ENCODE measurements around the gene GTF2A2. TPM values are rescaled to one million over a fixed set of nuclear protein-coding genes. Genes with fewer than 3 reads are reported as not detected.
A peak's percentile ranks its signal among the peaks of the same experiment; 100 is the strongest.
"Not testable (repeated sequence)": the region's sequence is repeated elsewhere in the genome, so short reads cannot be mapped to it uniquely, and the experiment has no call there.

GTF2A2 gene
- total and polyA plus RNA-seq, 10 of the 15 experiments (the other 5 are each of a cell fraction or from before 2014, with no cell fraction given): 89.2 to 565 (median 137) TPM

- no peak for TF ChIP-seq HCFC1 (IDR thresholded peaks at IDR 0.05; ENCODE audit: low read length)
- TF ChIP-seq SRF (IDR thresholded peaks at IDR 0.05; ENCODE audit: low read depth in 2 of 2, low read length in 2 of 2): no peak
- no peak for TF ChIP-seq TCF3 (IDR thresholded peaks at IDR 0.05; ENCODE audit: borderline replicate concordance, insufficient read depth, low read depth, low read length)
- TF ChIP-seq RAD51 (IDR thresholded peaks at IDR 0.05): no peak
- no peak for TF ChIP-seq CHD4 (IDR thresholded peaks at IDR 0.05)
- TF ChIP-seq EED (IDR thresholded peaks at IDR 0.05; ENCODE audit: low read depth): no peak
Measured at GRCh38 chr15:59644756-59645155, 12.6 kb downstream of the GTF2A2 start (continued).

GRCh38 chr15:59642351-59642750, 15.0 kb downstream of the GTF2A2 start:
- Histone ChIP-seq H3K4me3 (no peak overlapping the region), H3K27ac (ENCODE audit: control insufficient read depth, insufficient read depth) (no peak overlapping the region), H3K4me1 (ENCODE audit: control insufficient read depth, insufficient read depth, low read length) (no peaks in the 10 kb centered on the region), H3K79me2 (ENCODE audit: control insufficient read depth, insufficient read depth, low read length) (no peaks in the 10 kb centered on the region), H3K36me3 (ENCODE audit: control insufficient read depth in 2 of 2, insufficient read depth in 2 of 2, low read length in 1 of 2) (peaks cover 1 to 26% of the 10 kb centered on the region in 2 experiments), H4K20me1 (ENCODE audit: control insufficient read depth, insufficient read depth) (no peaks in the 10 kb centered on the region), H3K9me3 (replicated peaks; ENCODE audit: control insufficient read depth, insufficient read depth, low read length) (no peaks in the 10 kb centered on the region), H3K4me2 (ENCODE audit: control insufficient read depth, insufficient read depth) (no peak overlapping the region), H3K27me3 (replicated peaks in 1 of 2; ENCODE audit: control insufficient read depth in 2 of 2, insufficient read depth in 2 of 2, low read length in 1 of 2) (no peaks in the 10 kb centered on the region), H3K9ac (ENCODE audit: control insufficient read depth, insufficient read depth, low read length) (no peak overlapping the region), H2AFZ (ENCODE audit: control insufficient read depth, low read depth, low read length) (no peak overlapping the region)
- SMC1A ChIA-PET (ENCODE audit: uncharacterized antibody, unreplicated experiment): interaction anchor here (0.7 to 1.8 kb wide), 2 partner anchors 109 to 113 kb away, joined by 4 to 10 read pairs; no protein-coding TSS in a partner anchor
- BruUV-seq (replicated peaks): no TSS peak
- TF ChIP-seq DPF2 (IDR thresholded peaks at IDR 0.05) (no peak), JUNB (IDR thresholded peaks at IDR 0.05) (no peak), NFXL1 (IDR thresholded peaks at IDR 0.05; ENCODE audit: borderline replicate concordance) (no peak)
- DNase-seq (ENCODE audit: low read depth, low spot score) (no peak), FAIRE-seq (no peak), ATAC-seq (no peak)
- in situ Hi-C loops (cut with MboI) (no loop called here), intact Hi-C loops (cut with micrococcal nuclease; ENCODE audit: unreplicated experiment) (no loop called here)
- CTCF ChIA-PET: interaction anchor here (0.8 to 10.5 kb wide), 6 partner anchors 10 to 127 kb away, joined by 3 to 71 read pairs (median 4); partner anchors contain the start of gene GTF2A2
- 100% methylated on average over 2 of the region's 2 CpGs for WGBS (ENCODE audit: insufficient coverage, insufficient replicate concordance, low lambda C conversion rate, missing lambda C conversion rate)
- RAD21 ChIA-PET (ENCODE audit: unreplicated experiment): interaction anchor here (0.9 kb wide), 1 partner anchor 109 kb away, joined by 3 read pairs; no protein-coding TSS in a partner anchor
- POLR2A ChIA-PET: no interaction called here

GRCh38 chr15:59637507-59637906, 19.8 kb downstream of the GTF2A2 start:
- H3K4me3 ChIP-seq; intact Hi-C loops (cut with micrococcal nuclease; ENCODE audit: unreplicated experiment); DNase-seq (ENCODE audit: low read depth, low spot score); H3K27ac ChIP-seq (ENCODE audit: control insufficient read depth, insufficient read depth); POLR2A ChIA-PET; H3K36me3 ChIP-seq (ENCODE audit: control insufficient read depth in 2 of 2, insufficient read depth in 2 of 2, low read length in 1 of 2); H3K4me1 ChIP-seq (ENCODE audit: control insufficient read depth, insufficient read depth, low read length); H3K9me3 ChIP-seq (replicated peaks; ENCODE audit: control insufficient read depth, insufficient read depth, low read length); in situ Hi-C loops (cut with MboI); H3K79me2 ChIP-seq (ENCODE audit: control insufficient read depth, insufficient read depth, low read length); H4K20me1 ChIP-seq (ENCODE audit: control insufficient read depth, insufficient read depth); H3K9ac ChIP-seq (ENCODE audit: control insufficient read depth, insufficient read depth, low read length); ATAC-seq; H3K4me2 ChIP-seq (ENCODE audit: control insufficient read depth, insufficient read depth); BruUV-seq (replicated peaks); H2AFZ ChIP-seq (ENCODE audit: control insufficient read depth, low read depth, low read length); SMC1A ChIA-PET (ENCODE audit: uncharacterized antibody, unreplicated experiment); H3K27me3 ChIP-seq (replicated peaks in 1 of 2; ENCODE audit: control insufficient read depth in 2 of 2, insufficient read depth in 2 of 2, low read length in 1 of 2): not testable (repeated sequence)
- ChIA-PET RAD21 (ENCODE audit: unreplicated experiment) (interaction anchor here (1.5 kb wide), 1 partner anchor 105 kb away, joined by 4 read pairs; no protein-coding TSS in a partner anchor), CTCF (interaction anchor here (10.5 kb wide), 1 partner anchor 105 kb away, joined by 71 read pairs; no protein-coding TSS in a partner anchor)
- WGBS (ENCODE audit: insufficient coverage, insufficient replicate concordance, low lambda C conversion rate, missing lambda C conversion rate): 100% methylated on average over 2 of the region's 2 CpGs
- FAIRE-seq: peak; percentile 44
